ENCODE results near the gene NCKAP1. TPM values are rescaled to one million over a fixed set of nuclear protein-coding genes. Genes with fewer than 3 reads are reported as not detected.
A peak's percentile ranks its signal among the peaks of the same experiment; 100 is the strongest.

NCKAP1 gene
- total and polyA plus RNA-seq, 3 donors from 2014 or later, result 59.6 to 110 (median 82.9) TPM

GRCh38 chr2:182980652-182981051, 57.6 kb downstream of the NCKAP1 start:
- no peak overlapping the region for H3K4me3 ChIP-seq
- WGBS, 2 donors, result 89 to 94% methylated on average over 1 of the region's 1 CpG
- no peak for DNase-seq
- H3K27ac ChIP-seq, result no peak overlapping the region
- no peaks in the 10 kb centered on the region for H3K9me3 ChIP-seq
- intact Hi-C loops (cut with DNase I; ENCODE audit: low total_unique reads), result no loop called here
- no peaks in the 10 kb centered on the region for H3K27me3 ChIP-seq
- H3K4me1 ChIP-seq, result no peaks in the 10 kb centered on the region
- TF ChIP-seq POLR2A (IDR thresholded peaks at IDR 0.05), result no peak
- no peak for TF ChIP-seq CTCF (IDR thresholded peaks at IDR 0.05)
- no peaks in the 10 kb centered on the region for H3K36me3 ChIP-seq (ENCODE audit: low read depth, missing control alignments)

GRCh38 chr2:182980115-182980514, 58.1 kb downstream of the NCKAP1 start:
- DNase-seq, result no peak
- H3K4me1 ChIP-seq, result no peaks in the 10 kb centered on the region
- no peak overlapping the region for H3K4me3 ChIP-seq
- H3K9me3 ChIP-seq, result no peaks in the 10 kb centered on the region
- H3K36me3 ChIP-seq (ENCODE audit: low read depth, missing control alignments), result no peaks in the 10 kb centered on the region
- intact Hi-C loops (cut with DNase I; ENCODE audit: low total_unique reads), result no loop called here
- no peaks in the 10 kb centered on the region for H3K27me3 ChIP-seq
- TF ChIP-seq POLR2A (IDR thresholded peaks at IDR 0.05) (no peak), CTCF (IDR thresholded peaks at IDR 0.05) (peak in 1 of 3 experiments; percentile 55)
- no peak overlapping the region for H3K27ac ChIP-seq

GRCh38 chr2:182977463-182977862, 60.8 kb downstream of the NCKAP1 start:
- Histone ChIP-seq H3K36me3 (ENCODE audit: low read depth, missing control alignments) (no peaks in the 10 kb centered on the region), H3K4me1 (no peaks in the 10 kb centered on the region), H3K27ac (no peak overlapping the region), H3K27me3 (no peaks in the 10 kb centered on the region), H3K9me3 (no peaks in the 10 kb centered on the region), H3K4me3 (no peak overlapping the region)
- no peak for TF ChIP-seq POLR2A (IDR thresholded peaks at IDR 0.05)
- TF ChIP-seq CTCF (IDR thresholded peaks at IDR 0.05), result no peak
- 79 to 100% methylated on average over 1 of the region's 1 CpG for WGBS, 2 donors
- no peak for DNase-seq
- intact Hi-C loops (cut with DNase I; ENCODE audit: low total_unique reads), result no loop called here

- H3K4me3 ChIP-seq, result no peak overlapping the region
- DNase-seq, result no peak
- WGBS, 2 donors, result 50 to 61% methylated on average over 1 of the region's 1 CpG
- H3K36me3 ChIP-seq (ENCODE audit: low read depth, missing control alignments), result no peaks in the 10 kb centered on the region
- intact Hi-C loops (cut with DNase I; ENCODE audit: low total_unique reads), result no loop called here
- no peaks in the 10 kb centered on the region for H3K9me3 ChIP-seq
- TF ChIP-seq CTCF (IDR thresholded peaks at IDR 0.05), result no peak
- no peak for TF ChIP-seq POLR2A (IDR thresholded peaks at IDR 0.05)
- no peaks in the 10 kb centered on the region for H3K4me1 ChIP-seq
- H3K27ac ChIP-seq, result no peak overlapping the region
- H3K27me3 ChIP-seq, result no peaks in the 10 kb centered on the region
Measured at GRCh38 chr2:182973441-182974352, 64.6 kb downstream of the NCKAP1 start.

- Histone ChIP-seq H3K4me1 (no peaks in the 10 kb centered on the region), H3K4me3 (no peak overlapping the region), H3K27ac (no peak overlapping the region), H3K36me3 (ENCODE audit: low read depth, missing control alignments) (no peaks in the 10 kb centered on the region), H3K9me3 (no peaks in the 10 kb centered on the region), H3K27me3 (no peaks in the 10 kb centered on the region)
- 90 to 91% methylated on average over 3 of the region's 3 CpGs for WGBS, 2 donors
- no peak for TF ChIP-seq POLR2A (IDR thresholded peaks at IDR 0.05)
- no peak for TF ChIP-seq CTCF (IDR thresholded peaks at IDR 0.05)
- intact Hi-C loops (cut with DNase I; ENCODE audit: low total_unique reads), result no loop called here
- no peak for DNase-seq
Measured at GRCh38 chr2:182972548-182972942, 65.7 kb downstream of the NCKAP1 start.
